LoVo (cell line): ENCODE measurements around the gene BCKDHA.
"Not testable (repeated sequence)": the region's sequence is repeated elsewhere in the genome, so short reads cannot be mapped to it uniquely, and the experiment has no call there.

ENCODE experiments used
- DNase-seq: peaks from one replicate; pipeline ENCODE4 v3.0.0-alpha.2; 2016; ENCODE audit warnings: low spot score

Gene BCKDHA

GRCh38 chr19:41405776-41406175 lies 8.2 kb downstream of the BCKDHA start:
- no peak for DNase-seq

GRCh38 chr19:41407271-41407670 lies 9.7 kb downstream of the BCKDHA start:
- no peak for DNase-seq

GRCh38 chr19:41408256-41408655 lies 10.6 kb downstream of the BCKDHA start:
- no peak for DNase-seq

- DNase-seq, result not testable (repeated sequence)
These were observed 11.2 kb downstream of the BCKDHA start for GRCh38 chr19:41408846-41409245.

- peak; percentile 50 for DNase-seq
These were observed 11.7 kb downstream of the BCKDHA start for GRCh38 chr19:41409288-41409687.

- DNase-seq, result no peak
These were observed 12.9 kb downstream of the BCKDHA start for GRCh38 chr19:41410336-41411054.

- no peak for DNase-seq
These were observed 13.7 kb downstream of the BCKDHA start for GRCh38 chr19:41411100-41411967.

GRCh38 chr19:41411968-41412265 lies 14.3 kb downstream of the BCKDHA start:
- DNase-seq, result no peak

GRCh38 chr19:41412953-41413352 lies 15.3 kb downstream of the BCKDHA start:
- DNase-seq, result no peak

GRCh38 chr19:41413947-41414346 lies 16.3 kb downstream of the BCKDHA start:
- DNase-seq, result no peak

- DNase-seq, result no peak
These were observed 16.8 kb downstream of the BCKDHA start for GRCh38 chr19:41414461-41414860.

GRCh38 chr19:41415154-41415571 lies 17.5 kb downstream of the BCKDHA start:
- DNase-seq, result no peak

- DNase-seq, result peak; percentile 36
These were observed 18.6 kb downstream of the BCKDHA start for GRCh38 chr19:41416194-41416674.

GRCh38 chr19:41420101-41420880 lies 22.7 kb downstream of the BCKDHA start:
- DNase-seq, result no peak

- no peak for DNase-seq
These were observed 23.7 kb downstream of the BCKDHA start for GRCh38 chr19:41421314-41421713.

- no peak for DNase-seq
These were observed 24.4 kb downstream of the BCKDHA start for GRCh38 chr19:41421973-41422372.

GRCh38 chr19:41422456-41422855 lies 24.8 kb downstream of the BCKDHA start:
- DNase-seq, result no peak

- DNase-seq, result no peak
These were observed 25.3 kb downstream of the BCKDHA start for GRCh38 chr19:41422955-41423354.

GRCh38 chr19:41424335-41425173 lies 26.9 kb downstream of the BCKDHA start:
- no peak for DNase-seq

- DNase-seq, result no peak
These were observed 27.8 kb downstream of the BCKDHA start for GRCh38 chr19:41425174-41426115.
